HEK293 (cell line): ENCODE measurements around the gene ANGPTL2.

Source experiments
- CTCF ChIA-PET: fragments of 350-600 bp; formaldehyde crosslinking; extraction: SDS; loops from one replicate; lab custom pipeline; 2021; ENCODE audit warnings: antibody characterized with exemption; lab: Yijun Ruan, JAX
- POLR2A ChIA-PET: fragments of 300-600 bp; formaldehyde crosslinking; extraction: SDS; loops from one replicate; lab custom pipeline; 2020; ENCODE audit warnings: antibody characterized with exemption, inconsistent platforms; lab: Yijun Ruan, JAX
- H3K27ac ChIP-seq: fragments of 200-500 bp; sonication (Bioruptor generic); 2 replicates; pipeline ENCODE4 v1.5.1; 2014; ENCODE audit warnings: low read depth, low read length, control low read depth, inconsistent platforms; ENCODE audit errors: extremely low read depth
- H3K36me3 ChIP-seq, 2 experiments: fragments of 200-500 bp in 1 of 2; sonication (Bioruptor generic) in 1 of 2; 1 replicate in 1 of 2; 2 replicates in 1 of 2; pipeline ENCODE4 v1.5.1; 2014 to 2017; ENCODE audit warnings: inconsistent platforms in 2 of 2, low read length in 2 of 2; ENCODE audit not compliant: control insufficient read depth in 2 of 2, insufficient read depth in 1 of 2
- H3K4me1 ChIP-seq: fragments of 200-500 bp; sonication (Bioruptor generic); 2 replicates; pipeline ENCODE4 v1.5.1; 2014; ENCODE audit warnings: mild to moderate bottlenecking, low read length, inconsistent platforms; ENCODE audit not compliant: control insufficient read depth, insufficient read depth
- H3K4me3 ChIP-seq: 2 replicates; pipeline ENCODE4 v1.5.1; 2011; ENCODE audit warnings: low read depth, mild to moderate bottlenecking, control low read depth, low read length, moderate library complexity
- H3K9me3 ChIP-seq: fragments of 200-500 bp; sonication (Bioruptor generic); 2 replicates; pipeline ENCODE4 v1.5.1; 2014; ENCODE audit warnings: low read depth, low read length, inconsistent platforms; ENCODE audit not compliant: control insufficient read depth, insufficient read depth
- GLI2 ChIP-seq: fragments of 450-650 bp; formaldehyde crosslinking; IDR thresholded peaks from 2 replicates; pipeline ENCODE4; 2017; ENCODE audit warnings: missing biosample characterization, missing genetic modification characterization, low read depth, borderline replicate concordance
- GLI4 ChIP-seq: fragments of 450-650 bp; formaldehyde crosslinking; IDR thresholded peaks from 2 replicates; pipeline ENCODE4 v1.5.1; 2016; ENCODE audit warnings: missing biosample characterization, missing genetic modification characterization
- KLF1 ChIP-seq: fragments of 450-650 bp; formaldehyde crosslinking; IDR thresholded peaks from 2 replicates; pipeline ENCODE4 v1.5.1; 2016; ENCODE audit warnings: missing biosample characterization, missing genetic modification characterization
- MZF1 ChIP-seq: fragments of 450-650 bp; formaldehyde crosslinking; IDR thresholded peaks from 2 replicates; pipeline ENCODE4 v1.5.1; 2017; ENCODE audit warnings: missing biosample characterization, missing genetic modification characterization, borderline replicate concordance
- SETDB1 ChIP-seq: IDR thresholded peaks from one replicate; pipeline ENCODE4 v1.6.1; 2017; ENCODE audit warnings: mild to moderate bottlenecking, low read length, moderate library complexity, mixed read lengths; ENCODE audit not compliant: insufficient read length
- ZBTB20 ChIP-seq: fragments of 450-650 bp; formaldehyde crosslinking; IDR thresholded peaks from 2 replicates; pipeline ENCODE4 v1.5.1; 2016; ENCODE audit warnings: missing biosample characterization, missing genetic modification characterization
- ZBTB21 ChIP-seq: fragments of 450-650 bp; formaldehyde crosslinking; IDR thresholded peaks from 2 replicates; pipeline ENCODE4 v1.5.1; 2017; ENCODE audit warnings: missing biosample characterization, missing genetic modification characterization
- ZBTB8A ChIP-seq: fragments of 450-650 bp; formaldehyde crosslinking; IDR thresholded peaks from 2 replicates; pipeline ENCODE4 v1.5.1; 2016; ENCODE audit warnings: missing biosample characterization, missing genetic modification characterization
- ZFP41 ChIP-seq: fragments of 450-650 bp; formaldehyde crosslinking; IDR thresholded peaks from 2 replicates; pipeline ENCODE4 v1.5.1; 2016; ENCODE audit warnings: missing biosample characterization, missing genetic modification characterization, borderline replicate concordance
- ZNF140 ChIP-seq: fragments of 450-650 bp; formaldehyde crosslinking; IDR thresholded peaks from 2 replicates; pipeline ENCODE4 v1.5.1; 2016; ENCODE audit warnings: missing biosample characterization, missing genetic modification characterization
- ZNF423 ChIP-seq: fragments of 450-650 bp; formaldehyde crosslinking; IDR thresholded peaks from 2 replicates; pipeline ENCODE4 v1.5.1; 2016; ENCODE audit warnings: missing biosample characterization, missing genetic modification characterization
- ZNF549 ChIP-seq: fragments of 450-650 bp; IDR thresholded peaks from 2 replicates; pipeline ENCODE4 v1.5.1; 2018; ENCODE audit warnings: missing biosample characterization, missing genetic modification characterization, mild to moderate bottlenecking, inconsistent platforms, moderate library complexity
- ZNF600 ChIP-seq: fragments of 450-650 bp; formaldehyde crosslinking; IDR thresholded peaks from 2 replicates; pipeline ENCODE4 v1.5.1; 2016; ENCODE audit warnings: missing biosample characterization, missing genetic modification characterization
- ZNF621 ChIP-seq: fragments of 450-650 bp; formaldehyde crosslinking; IDR thresholded peaks from 2 replicates; pipeline ENCODE4 v1.5.1; 2017; ENCODE audit warnings: missing biosample characterization, missing genetic modification characterization
- ZNF629 ChIP-seq: fragments of 450-650 bp; formaldehyde crosslinking; IDR thresholded peaks from 2 replicates; pipeline ENCODE4 v1.5.1; 2017; ENCODE audit warnings: missing biosample characterization, missing genetic modification characterization
- ZNF843 ChIP-seq: fragments of 450-650 bp; formaldehyde crosslinking; IDR thresholded peaks from 2 replicates; pipeline ENCODE4 v1.5.1; 2016; ENCODE audit warnings: missing biosample characterization, missing genetic modification characterization
- ZXDB ChIP-seq: fragments of 450-650 bp; formaldehyde crosslinking; IDR thresholded peaks from 2 replicates; pipeline ENCODE4 v1.5.1; 2016; ENCODE audit warnings: missing biosample characterization, missing genetic modification characterization
- TF ChIP-seq, protein P1 (sequence below): fragments of 450-650 bp; formaldehyde crosslinking; IDR thresholded peaks from 2 replicates; pipeline ENCODE4 v1.5.1; 2016; ENCODE audit warnings: missing biosample characterization, missing genetic modification characterization
- TF ChIP-seq, protein P2 (sequence below): fragments of 450-650 bp; IDR thresholded peaks from 2 replicates; pipeline ENCODE4 v1.5.1; 2018; ENCODE audit warnings: missing biosample characterization, mild to moderate bottlenecking, missing genetic modification characterization
- TF ChIP-seq, protein P3 (sequence below): fragments of 450-650 bp; formaldehyde crosslinking; IDR thresholded peaks from 2 replicates; pipeline ENCODE4 v1.5.1; 2016; ENCODE audit warnings: missing biosample characterization, missing genetic modification characterization, low read depth

ANGPTL2 gene

DNA sequence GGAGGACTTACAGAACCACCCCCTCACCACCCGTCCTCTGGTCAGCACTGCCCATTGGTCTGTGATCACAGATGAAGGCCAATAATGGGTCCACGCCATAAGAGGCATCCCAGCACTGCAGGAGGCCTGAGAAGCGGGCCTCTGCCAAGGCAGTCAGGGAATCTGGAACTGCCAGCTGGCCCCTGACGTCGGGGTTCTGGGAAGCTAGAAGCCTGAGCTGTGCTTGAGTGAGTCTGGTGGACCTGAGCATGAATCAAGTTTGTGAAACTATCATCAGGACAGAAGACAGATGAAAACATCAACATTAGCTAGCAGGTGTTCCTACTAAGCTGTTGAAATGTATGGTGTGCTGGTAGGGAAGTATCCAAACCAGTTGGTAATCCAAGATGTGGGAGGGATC, 7.8 kb downstream of the ANGPTL2 start:
- Histone ChIP-seq H3K4me3 (no peak overlapping the region), H3K27ac (no peak overlapping the region), H3K4me1 (peaks cover 10% of the 10 kb centered on the region), H3K9me3 (no peaks in the 10 kb centered on the region), H3K36me3 (no peaks in the 10 kb centered on the region)
- TF ChIP-seq KLF1 (tag by site-specific recombination), result no peak
- POLR2A ChIA-PET, result no interaction called here
- CTCF ChIA-PET, result interaction anchor here (0.5 kb wide), 1 partner anchor 392 kb away, joined by 3 read pairs; no protein-coding TSS in a partner anchor

DNA sequence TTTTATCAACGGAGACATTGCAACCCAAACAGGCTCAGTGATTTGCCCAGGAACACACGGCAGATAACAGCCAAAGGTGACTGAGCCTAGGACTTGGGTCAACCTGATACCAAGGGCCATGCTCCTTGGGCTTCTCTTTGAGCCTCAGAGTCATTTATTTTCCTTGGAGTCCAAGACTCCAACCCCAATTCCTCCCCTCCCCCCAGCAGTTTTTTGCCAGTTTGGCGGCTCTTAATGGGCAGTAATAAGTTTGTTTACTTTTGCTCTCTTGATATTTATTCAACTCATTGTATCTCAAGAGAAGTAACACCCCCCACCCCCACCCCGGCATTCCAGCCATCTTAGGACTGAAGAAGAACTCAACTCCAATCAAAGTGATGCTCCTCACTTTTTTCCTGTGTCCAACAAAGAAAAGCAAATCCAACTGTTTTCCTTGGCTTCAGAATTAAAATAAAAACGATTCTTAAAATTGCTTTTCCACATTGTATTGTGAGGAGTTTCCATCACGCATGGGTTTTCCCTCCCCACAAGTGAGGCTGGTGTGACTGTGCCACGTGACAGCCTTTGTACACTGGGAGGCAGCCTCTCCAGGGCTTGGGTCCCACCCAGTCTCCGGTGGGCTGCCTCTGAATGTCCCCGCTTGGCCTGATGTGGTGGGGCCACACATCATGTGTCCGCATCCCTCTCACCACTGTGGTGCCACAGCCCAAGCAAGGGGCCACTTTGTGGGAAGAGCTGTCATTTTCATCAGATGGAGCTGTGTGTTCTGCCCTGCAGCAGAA, 9.1 kb downstream of the ANGPTL2 start:
- POLR2A ChIA-PET, result no interaction called here
- no peaks in the 10 kb centered on the region for H3K9me3 ChIP-seq
- TF ChIP-seq ZNF549 (tag by site-specific recombination) (no peak), SETDB1 (no peak), ZNF621 (tag by site-specific recombination) (no peak), MZF1 (tag by site-specific recombination) (no peak), GLI2 (no peak), ZBTB8A (tag by site-specific recombination) (no peak), ZBTB21 (tag by site-specific recombination) (no peak)
- TF ChIP-seq, protein P1, sequence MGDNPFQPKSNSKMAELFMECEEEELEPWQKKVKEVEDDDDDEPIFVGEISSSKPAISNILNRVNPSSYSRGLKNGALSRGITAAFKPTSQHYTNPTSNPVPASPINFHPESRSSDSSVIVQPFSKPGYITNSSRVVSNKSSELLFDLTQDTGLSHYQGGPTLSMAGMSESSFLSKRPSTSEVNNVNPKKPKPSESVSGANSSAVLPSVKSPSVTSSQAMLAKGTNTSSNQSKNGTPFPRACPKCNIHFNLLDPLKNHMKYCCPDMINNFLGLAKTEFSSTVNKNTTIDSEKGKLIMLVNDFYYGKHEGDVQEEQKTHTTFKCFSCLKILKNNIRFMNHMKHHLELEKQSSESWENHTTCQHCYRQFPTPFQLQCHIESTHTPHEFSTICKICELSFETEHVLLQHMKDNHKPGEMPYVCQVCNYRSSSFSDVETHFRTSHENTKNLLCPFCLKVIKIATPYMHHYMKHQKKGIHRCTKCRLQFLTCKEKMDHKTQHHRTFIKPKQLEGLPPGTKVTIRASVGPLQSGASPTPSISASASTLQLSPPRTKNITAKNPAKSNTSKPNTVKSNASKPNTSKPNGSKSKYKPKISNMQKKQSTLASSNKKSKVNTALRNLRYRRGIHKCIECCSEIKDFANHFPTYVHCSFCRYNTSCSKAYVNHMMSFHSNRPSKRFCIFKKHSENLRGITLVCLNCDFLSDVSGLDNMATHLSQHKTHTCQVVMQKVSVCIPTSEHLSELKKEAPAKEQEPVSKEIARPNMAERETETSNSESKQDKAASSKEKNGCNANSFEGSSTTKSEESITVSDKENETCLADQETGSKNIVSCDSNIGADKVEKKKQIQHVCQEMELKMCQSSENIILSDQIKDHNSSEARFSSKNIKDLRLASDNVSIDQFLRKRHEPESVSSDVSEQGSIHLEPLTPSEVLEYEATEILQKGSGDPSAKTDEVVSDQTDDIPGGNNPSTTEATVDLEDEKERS (tag by site-specific recombination), result no peak
- TF ChIP-seq, protein P2, sequence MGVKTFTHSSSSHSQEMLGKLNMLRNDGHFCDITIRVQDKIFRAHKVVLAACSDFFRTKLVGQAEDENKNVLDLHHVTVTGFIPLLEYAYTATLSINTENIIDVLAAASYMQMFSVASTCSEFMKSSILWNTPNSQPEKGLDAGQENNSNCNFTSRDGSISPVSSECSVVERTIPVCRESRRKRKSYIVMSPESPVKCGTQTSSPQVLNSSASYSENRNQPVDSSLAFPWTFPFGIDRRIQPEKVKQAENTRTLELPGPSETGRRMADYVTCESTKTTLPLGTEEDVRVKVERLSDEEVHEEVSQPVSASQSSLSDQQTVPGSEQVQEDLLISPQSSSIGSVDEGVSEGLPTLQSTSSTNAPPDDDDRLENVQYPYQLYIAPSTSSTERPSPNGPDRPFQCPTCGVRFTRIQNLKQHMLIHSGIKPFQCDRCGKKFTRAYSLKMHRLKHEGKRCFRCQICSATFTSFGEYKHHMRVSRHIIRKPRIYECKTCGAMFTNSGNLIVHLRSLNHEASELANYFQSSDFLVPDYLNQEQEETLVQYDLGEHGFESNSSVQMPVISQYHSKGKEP (tag by site-specific recombination), result no peak
- H3K36me3 ChIP-seq, result no peaks in the 10 kb centered on the region
- no peak overlapping the region for H3K4me3 ChIP-seq
- CTCF ChIA-PET, result no interaction called here
- no peak overlapping the region for H3K27ac ChIP-seq
- H3K4me1 ChIP-seq, result peaks cover 10% of the 10 kb centered on the region

DNA sequence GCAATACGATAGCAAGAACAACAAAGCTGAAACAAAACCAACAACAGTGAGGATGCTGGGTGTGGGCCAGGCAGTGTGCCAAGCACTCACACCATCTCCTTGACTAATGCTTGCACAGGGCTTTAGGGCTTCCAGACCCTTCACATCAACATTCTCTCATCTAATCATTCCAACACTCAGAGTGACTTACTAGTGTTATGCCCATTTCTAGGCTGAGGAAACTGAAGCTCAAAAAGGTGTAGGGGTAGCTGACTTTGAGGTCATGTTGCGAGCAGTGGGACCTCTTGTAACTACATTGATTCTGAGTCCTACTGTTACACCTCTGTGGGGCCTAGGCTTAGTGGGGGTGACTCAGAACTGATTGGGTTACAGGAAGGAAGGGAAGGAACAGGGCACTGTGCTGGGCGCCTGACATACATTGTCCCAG, 9.7 kb downstream of the ANGPTL2 start:
- ChIA-PET POLR2A (no interaction called here), CTCF (interaction anchor here (0.7 kb wide), 2 partner anchors 15 to 160 kb away, joined by 3 to 4 read pairs; no protein-coding TSS in a partner anchor)
- H3K9me3 ChIP-seq, result no peaks in the 10 kb centered on the region
- TF ChIP-seq MZF1 (tag by site-specific recombination) (no peak), GLI4 (tag by site-specific recombination) (no peak), ZXDB (tag by site-specific recombination) (no peak), ZNF843 (tag by site-specific recombination) (no peak), ZNF629 (tag by site-specific recombination) (0 out of 2 replicates have a peak, but pooled peaks have one; percentile 11), ZNF140 (tag by site-specific recombination) (no peak), ZNF600 (tag by site-specific recombination) (peak; percentile 31; the same call in 1 of the 2 replicates), ZFP41 (tag by site-specific recombination) (no peak), ZNF423 (tag by site-specific recombination) (no peak), ZBTB20 (tag by site-specific recombination) (no peak)
- TF ChIP-seq, protein P3, sequence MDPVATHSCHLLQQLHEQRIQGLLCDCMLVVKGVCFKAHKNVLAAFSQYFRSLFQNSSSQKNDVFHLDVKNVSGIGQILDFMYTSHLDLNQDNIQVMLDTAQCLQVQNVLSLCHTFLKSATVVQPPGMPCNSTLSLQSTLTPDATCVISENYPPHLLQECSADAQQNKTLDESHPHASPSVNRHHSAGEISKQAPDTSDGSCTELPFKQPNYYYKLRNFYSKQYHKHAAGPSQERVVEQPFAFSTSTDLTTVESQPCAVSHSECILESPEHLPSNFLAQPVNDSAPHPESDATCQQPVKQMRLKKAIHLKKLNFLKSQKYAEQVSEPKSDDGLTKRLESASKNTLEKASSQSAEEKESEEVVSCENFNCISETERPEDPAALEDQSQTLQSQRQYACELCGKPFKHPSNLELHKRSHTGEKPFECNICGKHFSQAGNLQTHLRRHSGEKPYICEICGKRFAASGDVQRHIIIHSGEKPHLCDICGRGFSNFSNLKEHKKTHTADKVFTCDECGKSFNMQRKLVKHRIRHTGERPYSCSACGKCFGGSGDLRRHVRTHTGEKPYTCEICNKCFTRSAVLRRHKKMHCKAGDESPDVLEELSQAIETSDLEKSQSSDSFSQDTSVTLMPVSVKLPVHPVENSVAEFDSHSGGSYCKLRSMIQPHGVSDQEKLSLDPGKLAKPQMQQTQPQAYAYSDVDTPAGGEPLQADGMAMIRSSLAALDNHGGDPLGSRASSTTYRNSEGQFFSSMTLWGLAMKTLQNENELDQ (tag by site-specific recombination), result no peak
- peaks cover 10% of the 10 kb centered on the region for H3K4me1 ChIP-seq
- no peaks in the 10 kb centered on the region for H3K36me3 ChIP-seq
- no peak overlapping the region for H3K4me3 ChIP-seq
- H3K27ac ChIP-seq, result no peak overlapping the region
